Fibroblast of the conjunctiva (primary cell): ENCODE results near the gene TPST1.
A peak's percentile ranks its signal among the peaks of the same experiment; 100 is the strongest.
"Not testable (repeated sequence)": the region's sequence is repeated elsewhere in the genome, so short reads cannot be mapped to it uniquely, and the experiment has no call there.

ENCODE experiments used
- DNase-seq: peaks from one replicate; pipeline ENCODE4 v3.0.0-alpha.2; 2010; ENCODE audit warnings: low read depth

Gene TPST1

GRCh38 chr7:66333443-66333842 lies 128.3 kb downstream of the TPST1 start:
- no peak for DNase-seq

- DNase-seq, result no peak
These were observed 130.2 kb downstream of the TPST1 start for GRCh38 chr7:66335318-66335717.

- no peak for DNase-seq
These were observed 131.6 kb downstream of the TPST1 start for GRCh38 chr7:66336760-66337159.

GRCh38 chr7:66339141-66339540 lies 134.0 kb downstream of the TPST1 start:
- DNase-seq, result no peak

GRCh38 chr7:66344166-66344565 lies 139.0 kb downstream of the TPST1 start:
- DNase-seq, result peak; percentile 62

GRCh38 chr7:66348531-66348930 lies 143.4 kb downstream of the TPST1 start:
- DNase-seq, result no peak

- DNase-seq, result no peak
These were observed 143.8 kb downstream of the TPST1 start for GRCh38 chr7:66348959-66349358.

GRCh38 chr7:66352071-66352470 lies 146.9 kb downstream of the TPST1 start:
- no peak for DNase-seq

GRCh38 chr7:66353547-66353946 lies 148.4 kb downstream of the TPST1 start:
- peak; percentile 76 for DNase-seq

- no peak for DNase-seq
These were observed 150.6 kb downstream of the TPST1 start for GRCh38 chr7:66355756-66356155.

- no peak for DNase-seq
These were observed 151.2 kb downstream of the TPST1 start for GRCh38 chr7:66356277-66356721.

GRCh38 chr7:66357087-66357486 lies 152.0 kb downstream of the TPST1 start:
- no peak for DNase-seq

- peak; percentile 31 for DNase-seq
These were observed 154.6 kb downstream of the TPST1 start for GRCh38 chr7:66359656-66360211.

- DNase-seq, result no peak
These were observed 157.0 kb downstream of the TPST1 start for GRCh38 chr7:66362136-66362535.

- no peak for DNase-seq
These were observed 158.5 kb downstream of the TPST1 start for GRCh38 chr7:66363635-66364034.

GRCh38 chr7:66365031-66365430 lies 159.9 kb downstream of the TPST1 start:
- DNase-seq, result not testable (repeated sequence)

GRCh38 chr7:66371096-66371824 lies 166.1 kb downstream of the TPST1 start:
- no peak for DNase-seq

- not testable (repeated sequence) for DNase-seq
These were observed 169.2 kb downstream of the TPST1 start for GRCh38 chr7:66374141-66374840.

- no peak for DNase-seq
These were observed 171.3 kb downstream of the TPST1 start for GRCh38 chr7:66376264-66376945.

- DNase-seq, result no peak
These were observed 171.9 kb downstream of the TPST1 start for GRCh38 chr7:66377045-66377444.

- DNase-seq, result no peak
These were observed 172.6 kb downstream of the TPST1 start for GRCh38 chr7:66377714-66378113.

- no peak for DNase-seq
These were observed 174.5 kb downstream of the TPST1 start for GRCh38 chr7:66379542-66380160.
